Measurements from ENCODE around the gene BCAM. TPM values are rescaled to one million over a fixed set of nuclear protein-coding genes. Genes with fewer than 3 reads are reported as not detected.

The BCAM gene
- total RNA-seq, 1 experiment from 2014 or later = 78.7 TPM

GRCh38 chr19:44851427-44851826 lies 42.5 kb downstream of the BCAM start:
- TF ChIP-seq POLR2AphosphoS5 (IDR thresholded peaks at IDR 0.05; ENCODE audit: low read depth, low read length) (no peak), YY1 (IDR thresholded peaks at IDR 0.05; ENCODE audit: extremely low read depth, insufficient replicate concordance, low read depth, low read length) (no peak), CEBPB (IDR thresholded peaks at IDR 0.05; ENCODE audit: low read depth) (no peak), TCF7L2 (IDR thresholded peaks at IDR 0.05; ENCODE audit: borderline replicate concordance, extremely low read depth, insufficient read depth, insufficient read length) (no peak), SP1 (IDR thresholded peaks at IDR 0.05; ENCODE audit: low read depth) (no peak), SIN3A (IDR thresholded peaks at IDR 0.05; ENCODE audit: low read depth) (no peak), ZFX (IDR thresholded peaks at IDR 0.05) (no peak), SRF (IDR thresholded peaks at IDR 0.05; ENCODE audit: low read depth) (no peak), EGR1 (IDR thresholded peaks at IDR 0.05; ENCODE audit: low read depth) (no peak), RAD21 (IDR thresholded peaks at IDR 0.05; ENCODE audit: low read depth) (no peak), JUND (IDR thresholded peaks at IDR 0.05) (no peak), CBX3 (IDR thresholded peaks at IDR 0.05; ENCODE audit: low read depth) (no peak)
- TF ChIP-seq, protein P1, sequence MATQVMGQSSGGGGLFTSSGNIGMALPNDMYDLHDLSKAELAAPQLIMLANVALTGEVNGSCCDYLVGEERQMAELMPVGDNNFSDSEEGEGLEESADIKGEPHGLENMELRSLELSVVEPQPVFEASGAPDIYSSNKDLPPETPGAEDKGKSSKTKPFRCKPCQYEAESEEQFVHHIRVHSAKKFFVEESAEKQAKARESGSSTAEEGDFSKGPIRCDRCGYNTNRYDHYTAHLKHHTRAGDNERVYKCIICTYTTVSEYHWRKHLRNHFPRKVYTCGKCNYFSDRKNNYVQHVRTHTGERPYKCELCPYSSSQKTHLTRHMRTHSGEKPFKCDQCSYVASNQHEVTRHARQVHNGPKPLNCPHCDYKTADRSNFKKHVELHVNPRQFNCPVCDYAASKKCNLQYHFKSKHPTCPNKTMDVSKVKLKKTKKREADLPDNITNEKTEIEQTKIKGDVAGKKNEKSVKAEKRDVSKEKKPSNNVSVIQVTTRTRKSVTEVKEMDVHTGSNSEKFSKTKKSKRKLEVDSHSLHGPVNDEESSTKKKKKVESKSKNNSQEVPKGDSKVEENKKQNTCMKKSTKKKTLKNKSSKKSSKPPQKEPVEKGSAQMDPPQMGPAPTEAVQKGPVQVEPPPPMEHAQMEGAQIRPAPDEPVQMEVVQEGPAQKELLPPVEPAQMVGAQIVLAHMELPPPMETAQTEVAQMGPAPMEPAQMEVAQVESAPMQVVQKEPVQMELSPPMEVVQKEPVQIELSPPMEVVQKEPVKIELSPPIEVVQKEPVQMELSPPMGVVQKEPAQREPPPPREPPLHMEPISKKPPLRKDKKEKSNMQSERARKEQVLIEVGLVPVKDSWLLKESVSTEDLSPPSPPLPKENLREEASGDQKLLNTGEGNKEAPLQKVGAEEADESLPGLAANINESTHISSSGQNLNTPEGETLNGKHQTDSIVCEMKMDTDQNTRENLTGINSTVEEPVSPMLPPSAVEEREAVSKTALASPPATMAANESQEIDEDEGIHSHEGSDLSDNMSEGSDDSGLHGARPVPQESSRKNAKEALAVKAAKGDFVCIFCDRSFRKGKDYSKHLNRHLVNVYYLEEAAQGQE (IDR thresholded peaks at IDR 0.05; ENCODE audit: low read depth) = no peak
- TF ChIP-seq, protein P2, sequence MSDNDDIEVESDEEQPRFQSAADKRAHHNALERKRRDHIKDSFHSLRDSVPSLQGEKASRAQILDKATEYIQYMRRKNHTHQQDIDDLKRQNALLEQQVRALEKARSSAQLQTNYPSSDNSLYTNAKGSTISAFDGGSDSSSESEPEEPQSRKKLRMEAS (IDR thresholded peaks at IDR 0.05) = no peak
- TF ChIP-seq, protein P3, sequence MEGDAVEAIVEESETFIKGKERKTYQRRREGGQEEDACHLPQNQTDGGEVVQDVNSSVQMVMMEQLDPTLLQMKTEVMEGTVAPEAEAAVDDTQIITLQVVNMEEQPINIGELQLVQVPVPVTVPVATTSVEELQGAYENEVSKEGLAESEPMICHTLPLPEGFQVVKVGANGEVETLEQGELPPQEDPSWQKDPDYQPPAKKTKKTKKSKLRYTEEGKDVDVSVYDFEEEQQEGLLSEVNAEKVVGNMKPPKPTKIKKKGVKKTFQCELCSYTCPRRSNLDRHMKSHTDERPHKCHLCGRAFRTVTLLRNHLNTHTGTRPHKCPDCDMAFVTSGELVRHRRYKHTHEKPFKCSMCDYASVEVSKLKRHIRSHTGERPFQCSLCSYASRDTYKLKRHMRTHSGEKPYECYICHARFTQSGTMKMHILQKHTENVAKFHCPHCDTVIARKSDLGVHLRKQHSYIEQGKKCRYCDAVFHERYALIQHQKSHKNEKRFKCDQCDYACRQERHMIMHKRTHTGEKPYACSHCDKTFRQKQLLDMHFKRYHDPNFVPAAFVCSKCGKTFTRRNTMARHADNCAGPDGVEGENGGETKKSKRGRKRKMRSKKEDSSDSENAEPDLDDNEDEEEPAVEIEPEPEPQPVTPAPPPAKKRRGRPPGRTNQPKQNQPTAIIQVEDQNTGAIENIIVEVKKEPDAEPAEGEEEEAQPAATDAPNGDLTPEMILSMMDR (IDR thresholded peaks at IDR 0.05 in 2 of 3, conservative IDR thresholded peaks at IDR 0.05 in 1 of 3; ENCODE audit: borderline replicate concordance in 1 of 3, insufficient read depth in 1 of 3, low read depth in 2 of 3, low read length in 2 of 3) = no peak
- no peak for ATAC-seq
- POLR2A ChIA-PET = no interaction called here

More at GRCh38 chr19:44851427-44851826, 42.5 kb downstream of the BCAM start:
- peaks cover 89% of the 10 kb centered on the region for H3K79me2 ChIP-seq (ENCODE audit: insufficient read depth, low read length)
- no peak overlapping the region for H3K4me2 ChIP-seq (ENCODE audit: low read length)
- H3K27me3 ChIP-seq (ENCODE audit: insufficient read depth, low read length) = no peaks in the 10 kb centered on the region
- H3K9me2 ChIP-seq (ENCODE audit: insufficient read depth) = no peaks in the 10 kb centered on the region
- H3K4me1 ChIP-seq (ENCODE audit: control insufficient read depth in 1 of 2, insufficient read depth in 2 of 2, low read length in 2 of 2) = peaks cover 14 to 32% of the 10 kb centered on the region in 2 experiments; a peak in 3 of 4 replicates
- no peak overlapping the region for H2AFZ ChIP-seq (ENCODE audit: low read depth, low read length, poor library complexity, severe bottlenecking)
- H3K27ac ChIP-seq (ENCODE audit: low read depth, low read length) = no peak overlapping the region
- intact Hi-C loops (cut with micrococcal nuclease) = no loop called here
- ChIA-PET RAD21 (ENCODE audit: low non-redundant PET in 1 of 2, low total read pairs in 2 of 2, uncharacterized antibody in 2 of 2, unreplicated experiment in 2 of 2) (no interaction called here), CTCF (no interaction called here)
- no peak overlapping the region for H3K9ac ChIP-seq (ENCODE audit: low read length)
- no peaks in the 10 kb centered on the region for H4K20me1 ChIP-seq (ENCODE audit: insufficient read depth)
- H3K36me3 ChIP-seq (ENCODE audit: control insufficient read depth in 1 of 2, insufficient read depth in 2 of 2, low read length in 2 of 2) = no peaks in the 10 kb centered on the region; a peak in 1 of 4 replicates
- H3K9me3 ChIP-seq (ENCODE audit: control insufficient read depth in 1 of 2, insufficient read depth in 1 of 2, low read depth in 1 of 2, low read length in 2 of 2) = no peaks in the 10 kb centered on the region
- H3K4me3 ChIP-seq (replicated peaks in 1 of 2; ENCODE audit: low read depth in 1 of 2, low read length in 2 of 2) = no peak overlapping the region
- no peak for DNase-seq (ENCODE audit: low read depth, low spot score)
- BruUV-seq (replicated peaks) = no TSS peak

All from HCT116 (cell line).